Renal cortical epithelial cell (primary cell): ENCODE measurements around the gene KCNK5. TPM values are rescaled to one million over a fixed set of nuclear protein-coding genes. Genes with fewer than 3 reads are reported as not detected.

Source experiments
- total RNA-seq: library from RNA; depleted of rRNA; stranded (reverse); fragments of >200 nt; gene quantifications from 2 replicates; pipeline ENCODE4 v1.2.3, GENCODE V29; 2014

The KCNK5 gene
- total RNA-seq, 1 donor from 2014 or later = 2.9 TPM

Other genes with a start within 250 kb of the KCNK5 start
- gene GLP1R, start 180.7 kb downstream of the KCNK5 start, total RNA-seq = not detected in 2 replicates
- gene SAYSD1, start 114.3 kb downstream of the KCNK5 start, total RNA-seq = 15.5 and 19.0 TPM in 2 replicates
- gene KCNK17, start 84.9 kb upstream of the KCNK5 start, total RNA-seq = not detected in 2 replicates
- not detected in 2 replicates for gene KCNK16, start 93.2 kb upstream of the KCNK5 start, total RNA-seq